Esophagus squamous epithelium (tissue), 5 donors: ENCODE data around the gene HOXB9. TPM values are rescaled to one million over a fixed set of nuclear protein-coding genes. Genes with fewer than 3 reads are reported as not detected.

ENCODE experiments used
- DNase-seq: peaks from one replicate; lab custom pipeline; 2025; lab: John Stamatoyannopoulos, UW
- H3K27ac ChIP-seq, 4 donors: fragments of 200-600 bp; sonication (generic); one replicate each; pipeline ENCODE4 v1.5.1; 2016 to 2019; ENCODE audit warnings: mild to moderate bottlenecking in 1 of 4
- H3K27me3 ChIP-seq, 4 donors: fragments of 200-600 bp; sonication (generic); 1 replicate in 3 of 4; 2 replicates in 1 of 4; pipeline versions ENCODE4 v1.5.1 to v1.6.0; 2017 to 2021; ENCODE audit warnings: antibody characterized with exemption in 1 of 4
- H3K36me3 ChIP-seq, 3 donors: fragments of 200-600 bp; sonication (generic); one replicate each; pipeline ENCODE4 v1.5.1; 2016 to 2019
- H3K4me1 ChIP-seq, 3 donors: fragments of 200-600 bp; sonication (generic); one replicate each; pipeline ENCODE4 v1.5.1; 2017 to 2019
- H3K4me3 ChIP-seq, 4 donors: fragments of 200-600 bp; sonication (generic); 1 replicate in 3 of 4; 2 replicates in 1 of 4; pipeline ENCODE4 v1.5.1; 2016 to 2019; ENCODE audit warnings: mild to moderate bottlenecking in 2 of 4, moderate library complexity in 1 of 4
- H3K9me3 ChIP-seq, 3 donors: fragments of 200-600 bp; sonication (generic); one replicate each; pipeline ENCODE4 v1.5.1; 2016 to 2019
- CTCF ChIP-seq, 6 experiments: fragments of 450-650 bp in 4 of 6; fragments of 200-600 bp in 2 of 6; sonication (generic) in 2 of 6; IDR thresholded peaks; one replicate each; pipeline ENCODE4 v1.5.1; 2016 to 2019; ENCODE audit warnings: antibody characterized with exemption in 6 of 6, mild to moderate bottlenecking in 4 of 6, moderate library complexity in 4 of 6
- POLR2A ChIP-seq, 4 donors: fragments of 450-650 bp; IDR thresholded peaks; one replicate each; pipeline ENCODE4 v1.6.1; 2017; ENCODE audit warnings: antibody characterized with exemption in 4 of 4, mild to moderate bottlenecking in 4 of 4, moderate library complexity in 3 of 4
- whole genome bisulfite sequencing, 2 donors: methylation state at CpG; one replicate each; pipeline ENCODE4 v1.1.5; 2018; 5-methylcytosine and 5-hydroxymethylcytosine counted together
- intact Hi-C: fragments of 100-400 bp; cut with DNase I; formaldehyde crosslinking; loops from one replicate; pipeline ENCODE4 v1.15.0; 2022
- total RNA-seq, 4 donors: library from RNA; depleted of rRNA; stranded (reverse); fragments of >200 nt; gene quantifications; one replicate each; pipeline ENCODE4 v1.1.0, GENCODE V29; 2016
- donor health status: DM: yes; HTN: yes; CAD: no.

The HOXB9 gene
- total RNA-seq, 4 donors from 2014 or later, result not detected

DNA sequence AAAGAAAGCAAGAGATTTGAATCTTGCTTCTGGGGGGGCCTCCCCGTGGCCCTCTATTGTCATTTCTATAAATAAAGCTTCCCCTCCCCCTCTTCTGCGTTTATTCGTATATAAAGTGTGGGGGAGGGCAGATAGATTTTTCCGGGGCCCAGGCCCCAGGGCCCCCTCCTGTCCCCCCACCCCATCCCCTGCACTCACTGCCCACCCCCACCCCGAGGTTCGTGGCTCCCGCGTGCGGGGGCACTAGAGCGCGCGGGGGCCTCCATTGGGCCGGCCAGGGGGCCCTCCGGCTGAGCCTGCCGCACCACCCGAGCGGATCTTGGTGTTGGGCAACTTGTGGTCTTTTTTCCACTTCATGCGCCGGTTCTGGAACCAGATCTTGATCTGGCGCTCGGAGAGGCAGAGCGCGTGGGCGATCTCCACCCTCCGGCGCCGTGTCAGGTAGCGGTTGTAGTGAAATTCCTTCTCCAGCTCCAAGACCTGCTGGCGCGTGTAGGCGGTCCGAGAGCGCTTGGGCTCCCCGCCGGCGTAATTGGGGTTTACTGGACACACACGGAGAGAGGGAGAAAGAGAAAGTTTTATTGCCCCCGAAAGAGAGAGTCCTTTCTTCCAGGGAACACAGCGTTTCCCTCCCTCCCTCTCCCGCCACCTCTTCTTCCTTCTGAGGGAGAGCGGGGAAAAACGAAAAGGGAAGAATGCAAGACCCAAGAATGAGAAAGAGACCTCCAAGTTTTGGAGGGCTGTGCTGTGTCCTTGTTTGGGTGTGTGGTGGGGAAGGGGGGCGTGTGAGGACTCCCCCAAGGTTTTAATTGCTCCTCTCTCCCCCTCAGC is 49.5 kb downstream of the HOXB9 start:
- 3 to 10% methylated on average over 9 to 17 of the region's 43 CpGs for WGBS, 2 donors
- Histone ChIP-seq H3K4me3 (peak overlapping the region; percentile 49 to 83 (median 61)), H3K36me3 (no peaks in the 10 kb centered on the region), H3K27ac (peak overlapping the region; percentile 88 to 96 (median 92)), H3K9me3 (no peaks in the 10 kb centered on the region), H3K4me1 (peaks cover 0 to 95% (median 56%) of the 10 kb centered on the region in 3 donors), H3K27me3 (peaks cover 0 to 100% (median 6%) of the 10 kb centered on the region in 4 donors)
- no peak for DNase-seq
- intact Hi-C loops, result loop anchor here (5.0 kb wide), 1 partner anchor 34 kb away; no protein-coding TSS in a partner anchor
- peak in 2 of 4 donors; percentile 36 to 47 for TF ChIP-seq POLR2A (IDR thresholded peaks at IDR 0.05)
- TF ChIP-seq CTCF (IDR thresholded peaks at IDR 0.05), result no peak

GRCh38 chr17:48575673-48576478 is 50.3 kb downstream of the HOXB9 start:
- H3K9me3 ChIP-seq, result no peaks in the 10 kb centered on the region
- H3K36me3 ChIP-seq, result no peaks in the 10 kb centered on the region
- intact Hi-C loops, result loop anchor here (5.0 kb wide), 1 partner anchor 34 kb away; no protein-coding TSS in a partner anchor
- H3K4me1 ChIP-seq, result peaks cover 0 to 94% (median 50%) of the 10 kb centered on the region in 3 donors
- 15 to 40% methylated on average over 18 to 19 of the region's 22 CpGs for WGBS, 2 donors
- H3K4me3 ChIP-seq, result peak overlapping the region; percentile 49 to 83 (median 61)
- H3K27me3 ChIP-seq, result peaks cover 0 to 100% (median 6%) of the 10 kb centered on the region in 4 donors
- no peak for DNase-seq
- TF ChIP-seq POLR2A (IDR thresholded peaks at IDR 0.05) (no peak), CTCF (IDR thresholded peaks at IDR 0.05) (no peak)
- peak overlapping the region; percentile 88 to 96 (median 92) for H3K27ac ChIP-seq

DNA sequence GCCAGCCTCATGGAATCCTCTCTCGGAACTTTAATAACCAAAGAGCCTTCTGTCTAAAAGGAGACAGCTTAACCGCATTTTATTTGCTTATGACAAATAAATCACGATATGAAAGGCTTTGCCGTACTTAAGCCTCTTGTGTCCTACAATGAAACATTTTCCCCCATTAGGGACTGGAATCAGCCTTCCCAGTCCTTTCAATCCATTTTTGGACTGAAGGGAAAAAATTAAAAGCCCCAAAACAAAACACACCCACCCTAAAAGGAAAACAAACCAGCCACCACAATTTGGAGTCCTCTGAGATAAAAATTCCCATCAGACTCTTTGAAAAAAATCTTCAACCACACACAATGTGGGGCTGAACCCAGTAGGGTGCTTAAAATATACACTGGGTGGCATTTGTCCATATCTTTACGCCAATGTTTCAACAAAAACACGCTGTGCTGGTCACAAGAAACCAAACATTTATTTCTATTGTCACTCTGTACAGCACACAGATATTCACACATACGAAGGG is 51.0 kb downstream of the HOXB9 start:
- WGBS, 2 donors, result 42 to 48% methylated on average over 7 of the region's 7 CpGs
- peaks cover 0 to 95% (median 46%) of the 10 kb centered on the region in 3 donors for H3K4me1 ChIP-seq
- no peaks in the 10 kb centered on the region for H3K36me3 ChIP-seq
- H3K9me3 ChIP-seq, result no peaks in the 10 kb centered on the region
- peaks cover 0 to 100% (median 6%) of the 10 kb centered on the region in 4 donors for H3K27me3 ChIP-seq
- H3K27ac ChIP-seq, result peak overlapping the region; percentile 88 to 93 (median 92)
- TF ChIP-seq POLR2A (IDR thresholded peaks at IDR 0.05) (no peak), CTCF (IDR thresholded peaks at IDR 0.05) (no peak)
- intact Hi-C loops, result loop anchor here (5.0 kb wide), 1 partner anchor 33 kb away; no protein-coding TSS in a partner anchor
- peak overlapping the region in 3 of 4 donors; percentile 52 to 83 (median 70) for H3K4me3 ChIP-seq
- DNase-seq, result no peak

DNA sequence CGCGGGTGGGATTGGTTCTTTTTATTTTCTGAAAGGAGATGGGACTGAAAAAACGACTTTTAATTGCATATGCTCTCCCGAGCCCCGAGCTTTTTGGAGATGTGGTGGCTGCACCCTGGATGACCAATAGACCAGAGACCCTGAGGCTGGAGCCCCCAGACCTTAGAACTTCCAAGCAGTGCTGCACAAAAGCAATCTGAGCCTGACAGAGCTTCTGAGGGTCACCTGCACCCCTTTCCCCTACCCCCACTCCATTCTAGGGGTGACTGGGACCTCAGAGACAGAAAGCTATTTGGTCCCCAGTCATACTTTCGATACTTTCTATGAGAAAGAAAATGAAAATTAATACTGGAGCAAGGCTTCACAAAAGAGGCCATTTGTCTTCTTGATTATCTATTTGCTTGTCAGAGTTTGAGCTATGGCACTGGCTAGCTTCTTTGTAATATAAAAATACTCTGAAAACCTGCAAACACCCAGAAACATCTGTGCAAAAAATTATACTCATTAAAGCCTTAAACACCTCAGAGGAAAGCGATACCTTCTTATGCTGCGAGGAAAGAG is 51.6 kb downstream of the HOXB9 start:
- no peak for TF ChIP-seq POLR2A (IDR thresholded peaks at IDR 0.05)
- no peak for TF ChIP-seq CTCF (IDR thresholded peaks at IDR 0.05)
- Histone ChIP-seq H3K4me3 (peak overlapping the region; percentile 3 to 83 (median 61)), H3K9me3 (no peaks in the 10 kb centered on the region), H3K27ac (peak overlapping the region; percentile 88 to 93 (median 92)), H3K27me3 (peaks cover 0 to 100% (median 7%) of the 10 kb centered on the region in 4 donors), H3K4me1 (peaks cover 0 to 95% (median 52%) of the 10 kb centered on the region in 3 donors), H3K36me3 (no peaks in the 10 kb centered on the region)
- WGBS, 2 donors, result 33 to 42% methylated on average over 8 of the region's 8 CpGs
- intact Hi-C loops, result loop anchor here (5.0 kb wide), 1 partner anchor 32 kb away; no protein-coding TSS in a partner anchor
- DNase-seq, result no peak
